ENCODE data around the gene NUDT14. TPM values are rescaled to one million over a fixed set of nuclear protein-coding genes. Genes with fewer than 3 reads are reported as not detected.

Gene NUDT14
- polyA plus RNA-seq, 6 donors from 2014 or later = 4.4 to 20.6 (median 9.1) TPM

- H3K4me3 Mint-ChIP-seq = no peak overlapping the region
- no peaks in the 10 kb centered on the region for H3K36me3 Mint-ChIP-seq
- DNase-seq (no peak), ATAC-seq (ENCODE audit: low read depth in 2 of 2) (no peak)
- H3K27me3 Mint-ChIP-seq = peaks cover 20 to 52% (median 37%) of the 10 kb centered on the region in 3 donors
- H3K27ac Mint-ChIP-seq = peak overlapping the region in 1 of 6 donors; percentile 38
- no peaks in the 10 kb centered on the region for H3K9me3 Mint-ChIP-seq
- H3K4me1 Mint-ChIP-seq = peaks cover 12 to 26% (median 24%) of the 10 kb centered on the region in 3 donors
Measured at GRCh38 chr14:105200641-105201040, 19.5 kb upstream of the NUDT14 start.

GRCh38 chr14:105200074-105200473 lies 19.0 kb upstream of the NUDT14 start:
- ATAC-seq (ENCODE audit: low read depth in 2 of 2) (no peak), DNase-seq (no peak)
- Mint-ChIP-seq H3K36me3 (no peaks in the 10 kb centered on the region), H3K4me3 (peak overlapping the region in 2 of 8 donors; percentile 37 to 51), H3K27ac (no peak overlapping the region), H3K9me3 (no peaks in the 10 kb centered on the region), H3K4me1 (peaks cover 15 to 29% (median 27%) of the 10 kb centered on the region in 3 donors), H3K27me3 (peaks cover 22 to 55% (median 41%) of the 10 kb centered on the region in 3 donors)

GRCh38 chr14:105199093-105199492 lies 18.0 kb upstream of the NUDT14 start:
- H3K4me1 Mint-ChIP-seq = peaks cover 22 to 27% (median 25%) of the 10 kb centered on the region in 3 donors
- peak overlapping the region in 2 of 6 donors; percentile 39 to 93 for H3K27ac Mint-ChIP-seq
- no peaks in the 10 kb centered on the region for H3K36me3 Mint-ChIP-seq
- no peak for ATAC-seq (ENCODE audit: low read depth in 2 of 2)
- no peak for DNase-seq
- H3K27me3 Mint-ChIP-seq = peaks cover 22 to 64% (median 50%) of the 10 kb centered on the region in 3 donors
- no peaks in the 10 kb centered on the region for H3K9me3 Mint-ChIP-seq
- no peak overlapping the region for H3K4me3 Mint-ChIP-seq

GRCh38 chr14:105198588-105198987 lies 17.5 kb upstream of the NUDT14 start:
- peak overlapping the region in 1 of 8 donors; percentile 36 for H3K4me3 Mint-ChIP-seq
- ATAC-seq (ENCODE audit: low read depth in 2 of 2) (no peak), DNase-seq (no peak)
- H3K4me1 Mint-ChIP-seq = peaks cover 26 to 32% (median 30%) of the 10 kb centered on the region in 3 donors
- H3K27me3 Mint-ChIP-seq = peaks cover 27 to 69% (median 54%) of the 10 kb centered on the region in 3 donors
- peak overlapping the region in 3 of 6 donors; percentile 22 to 93 (median 38) for H3K27ac Mint-ChIP-seq
- no peaks in the 10 kb centered on the region for H3K9me3 Mint-ChIP-seq
- no peaks in the 10 kb centered on the region for H3K36me3 Mint-ChIP-seq

- H3K4me3 Mint-ChIP-seq = peak overlapping the region in 2 of 8 donors; percentile 41 to 65
- ATAC-seq (ENCODE audit: low read depth in 2 of 2) (peak; percentile 71 to 73), DNase-seq (peak; percentile 52)
- H3K27me3 Mint-ChIP-seq = peaks cover 27 to 70% (median 54%) of the 10 kb centered on the region in 3 donors
- no peaks in the 10 kb centered on the region for H3K9me3 Mint-ChIP-seq
- H3K27ac Mint-ChIP-seq = peak overlapping the region in 1 of 6 donors; percentile 22
- H3K36me3 Mint-ChIP-seq = no peaks in the 10 kb centered on the region
- peaks cover 28 to 39% (median 32%) of the 10 kb centered on the region in 3 donors for H3K4me1 Mint-ChIP-seq
Measured at GRCh38 chr14:105197211-105197641, 16.1 kb upstream of the NUDT14 start.

- Mint-ChIP-seq H3K36me3 (no peaks in the 10 kb centered on the region), H3K9me3 (no peaks in the 10 kb centered on the region), H3K27ac (peak overlapping the region in 2 of 6 donors; percentile 66 to 78), H3K27me3 (peaks cover 27 to 66% (median 54%) of the 10 kb centered on the region in 3 donors), H3K4me3 (peak overlapping the region in 2 of 8 donors; percentile 40 to 65), H3K4me1 (peaks cover 23 to 31% (median 25%) of the 10 kb centered on the region in 3 donors)
- ATAC-seq (ENCODE audit: low read depth in 2 of 2) (peak; percentile 4 to 9), DNase-seq (no peak)
Measured at GRCh38 chr14:105196265-105196960, 15.3 kb upstream of the NUDT14 start.

GRCh38 chr14:105195522-105196264 lies 14.6 kb upstream of the NUDT14 start:
- Mint-ChIP-seq H3K36me3 (no peaks in the 10 kb centered on the region), H3K27me3 (peaks cover 27 to 68% (median 51%) of the 10 kb centered on the region in 3 donors), H3K4me1 (peaks cover 22 to 30% (median 25%) of the 10 kb centered on the region in 3 donors), H3K27ac (peak overlapping the region in 2 of 6 donors; percentile 66 to 78), H3K4me3 (peak overlapping the region in 5 of 8 donors; percentile 25 to 71 (median 40)), H3K9me3 (no peaks in the 10 kb centered on the region)
- ATAC-seq (ENCODE audit: low read depth in 2 of 2) (peak in 1 of 2 donors; percentile 8), DNase-seq (no peak)

GRCh38 chr14:105195051-105195450 lies 13.9 kb upstream of the NUDT14 start:
- H3K27me3 Mint-ChIP-seq = peaks cover 27 to 62% (median 46%) of the 10 kb centered on the region in 3 donors
- H3K27ac Mint-ChIP-seq = no peak overlapping the region
- ATAC-seq (ENCODE audit: low read depth in 2 of 2) (no peak), DNase-seq (no peak)
- H3K36me3 Mint-ChIP-seq = no peaks in the 10 kb centered on the region
- H3K4me3 Mint-ChIP-seq = no peak overlapping the region
- peaks cover 20 to 30% (median 25%) of the 10 kb centered on the region in 3 donors for H3K4me1 Mint-ChIP-seq
- no peaks in the 10 kb centered on the region for H3K9me3 Mint-ChIP-seq

- Mint-ChIP-seq H3K9me3 (no peaks in the 10 kb centered on the region), H3K4me1 (peaks cover 20 to 30% (median 25%) of the 10 kb centered on the region in 3 donors), H3K4me3 (peak overlapping the region; percentile 21 to 85 (median 75)), H3K27ac (peak overlapping the region in 3 of 6 donors; percentile 57 to 91 (median 83)), H3K27me3 (peaks cover 28 to 60% (median 46%) of the 10 kb centered on the region in 3 donors), H3K36me3 (no peaks in the 10 kb centered on the region)
- ATAC-seq (ENCODE audit: low read depth in 2 of 2) (peak; percentile 44 to 47), DNase-seq (peak; percentile 34)
Measured at GRCh38 chr14:105193916-105194782, 13.0 kb upstream of the NUDT14 start.

- Mint-ChIP-seq H3K4me1 (peaks cover 17 to 30% (median 25%) of the 10 kb centered on the region in 3 donors), H3K27ac (peak overlapping the region in 1 of 6 donors; percentile 88), H3K36me3 (peaks cover 0 to 9% of the 10 kb centered on the region in 2 donors), H3K9me3 (peaks cover 0 to 10% (median 6%) of the 10 kb centered on the region in 7 donors), H3K4me3 (peak overlapping the region in 6 of 8 donors; percentile 15 to 80 (median 50)), H3K27me3 (peaks cover 23 to 59% (median 46%) of the 10 kb centered on the region in 3 donors)
- ATAC-seq (ENCODE audit: low read depth in 2 of 2) = peak; percentile 9 to 13
- no peak for DNase-seq
Measured at GRCh38 chr14:105192866-105193731, 12.0 kb upstream of the NUDT14 start.

- ATAC-seq (ENCODE audit: low read depth in 2 of 2) = no peak
- no peak overlapping the region for H3K27ac Mint-ChIP-seq
- H3K27me3 Mint-ChIP-seq = peaks cover 10 to 47% (median 33%) of the 10 kb centered on the region in 3 donors
Measured at GRCh38 chr14:105187935-105188524, 6.9 kb upstream of the NUDT14 start.

More at GRCh38 chr14:105187935-105188524, 6.9 kb upstream of the NUDT14 start:
- Mint-ChIP-seq H3K4me1 (peaks cover 2 to 5% (median 4%) of the 10 kb centered on the region in 3 donors), H3K9me3 (peaks cover 0 to 12% (median 9%) of the 10 kb centered on the region in 7 donors), H3K4me3 (peak overlapping the region in 1 of 8 donors; percentile 21), H3K36me3 (peaks cover 0 to 12% of the 10 kb centered on the region in 2 donors)
- DNase-seq = no peak

Measured in naive B cell (primary cell).